OCI-M2 (cell line): Measurements from ENCODE around the gene VCAN.

ENCODE experiments used
- DNase-seq: peaks from one replicate; lab custom pipeline; 2025; ENCODE audit not compliant: unreplicated experiment; lab: John Stamatoyannopoulos, UW

The VCAN gene

DNA sequence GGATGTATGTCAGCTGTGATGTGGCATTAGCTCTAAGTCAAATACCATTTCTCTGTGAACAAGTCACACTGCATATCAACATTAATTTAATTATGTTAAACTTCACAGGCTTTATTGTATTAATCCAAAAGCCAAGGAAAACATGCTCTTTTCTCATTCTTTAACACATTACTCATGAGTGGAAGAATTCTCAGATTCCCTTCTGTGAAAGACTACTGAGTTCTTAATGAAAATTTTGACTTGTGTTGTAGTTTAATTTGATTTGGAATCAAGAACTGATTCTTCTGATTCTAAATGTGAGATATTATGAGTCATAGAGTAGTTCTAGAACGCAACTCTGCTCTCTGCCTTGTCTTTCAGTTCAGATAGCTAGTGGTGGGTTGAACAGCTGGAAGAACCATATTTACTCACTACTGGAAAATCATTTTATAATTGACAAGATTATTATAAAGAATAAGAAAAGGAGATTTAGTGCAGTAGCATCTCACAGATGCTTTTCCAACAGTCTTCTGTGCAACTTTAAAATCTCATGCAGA lies 90.6 kb downstream of the VCAN start:
- DNase-seq: no peak

DNA sequence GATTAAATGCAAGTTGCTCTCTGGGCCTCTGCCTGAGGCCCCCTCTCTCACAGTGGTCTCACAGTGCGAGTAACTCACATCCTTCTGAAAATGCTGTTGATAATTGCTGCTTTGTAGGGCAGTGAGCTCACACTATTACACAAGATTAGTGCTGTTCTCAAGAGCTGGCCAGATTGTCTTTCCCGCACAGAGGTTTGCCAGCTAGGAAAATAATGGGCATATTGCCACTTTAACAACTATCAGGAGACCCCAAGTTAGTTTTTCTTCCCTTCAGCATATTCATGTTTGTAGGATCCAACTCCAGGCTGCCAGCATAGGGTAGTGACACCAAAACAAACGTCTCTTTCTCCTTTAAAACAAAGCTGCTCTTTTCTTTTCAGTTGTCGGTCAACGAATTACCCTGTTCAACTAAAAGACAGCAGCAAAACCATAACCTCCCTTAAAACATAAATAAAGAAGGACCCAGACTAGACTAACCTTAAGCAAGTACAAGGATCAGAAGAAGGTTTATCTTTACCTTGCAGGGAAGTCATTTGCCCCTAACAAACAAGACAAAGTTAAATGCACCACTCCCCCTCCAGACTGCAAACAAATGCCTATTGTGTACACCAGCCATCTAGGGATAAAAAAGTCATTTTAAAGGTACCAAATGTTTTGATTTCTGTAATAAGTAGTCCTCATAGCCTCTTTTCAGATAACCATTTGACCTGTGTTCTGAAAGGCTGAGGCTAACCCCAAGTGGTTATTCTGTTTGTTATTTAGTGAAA lies 91.4 kb downstream of the VCAN start:
- DNase-seq: no peak

DNA sequence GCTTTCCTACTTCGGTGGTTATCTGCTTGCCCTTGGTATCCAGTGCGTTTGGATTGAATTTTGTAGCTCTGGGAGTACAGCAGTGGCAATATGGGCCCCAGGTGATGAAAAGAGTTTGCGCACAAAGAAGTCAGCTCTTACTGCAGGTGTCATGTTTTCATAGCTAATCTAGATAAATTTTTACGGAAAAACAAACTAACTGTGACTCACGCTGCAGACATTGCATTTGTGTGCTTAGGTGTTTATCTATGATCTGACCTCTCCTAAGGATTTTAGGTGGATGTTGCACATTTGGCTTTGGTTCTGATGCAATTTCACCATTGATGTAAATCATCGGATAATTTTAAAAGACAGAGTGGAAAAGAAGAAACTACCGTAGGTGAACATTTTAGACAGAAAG lies 92.1 kb downstream of the VCAN start:
- DNase-seq: no peak

DNA sequence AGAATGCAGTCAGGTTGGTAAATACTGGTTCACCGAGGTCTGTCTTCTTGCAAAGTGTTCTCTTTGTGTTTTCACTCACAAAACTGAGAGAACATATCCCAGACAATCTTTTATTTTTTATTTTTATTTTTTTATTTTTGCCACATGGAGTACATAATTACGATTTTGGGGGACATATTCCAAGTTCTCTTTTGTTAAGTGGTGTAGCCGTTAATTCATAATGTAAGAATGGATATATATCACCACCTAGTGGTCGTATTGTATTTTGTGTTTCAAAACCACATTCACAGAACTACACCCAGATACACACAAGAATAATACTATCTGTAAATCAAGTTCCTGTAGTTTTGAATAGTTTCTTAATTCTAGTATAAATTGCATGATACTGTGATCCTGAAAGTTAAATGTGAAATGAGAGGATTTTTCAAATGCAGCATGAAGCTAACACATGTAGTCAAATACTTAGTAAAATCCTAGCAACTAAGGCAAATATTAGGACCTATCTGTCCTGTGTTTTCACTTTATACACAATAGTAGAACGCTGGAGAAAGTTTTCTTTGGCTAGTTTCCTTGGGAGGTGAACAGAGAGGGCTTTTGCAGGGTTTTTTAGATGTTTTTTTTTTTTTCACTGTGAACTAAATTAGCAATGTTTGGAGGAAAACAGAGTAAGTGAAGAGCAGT lies 92.7 kb downstream of the VCAN start:
- DNase-seq: no peak

DNA sequence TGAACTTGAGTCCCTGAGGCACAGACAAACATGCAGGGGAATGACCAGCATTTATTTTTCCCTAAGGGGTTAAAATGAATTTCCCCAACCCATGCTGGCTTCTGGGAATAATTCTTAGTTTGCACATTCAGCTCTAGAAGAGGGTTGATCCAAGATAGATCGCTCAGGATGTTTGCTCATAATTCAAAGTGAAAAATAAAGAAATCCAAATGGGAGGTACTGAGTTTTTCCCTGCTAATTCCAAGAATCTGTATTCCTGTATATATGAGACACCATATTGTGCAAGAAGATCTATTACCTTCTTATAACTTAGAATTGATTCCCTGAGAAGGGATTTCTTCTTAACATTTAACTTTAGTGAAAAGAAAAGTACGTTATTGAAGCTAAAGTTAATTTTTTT lies 96.2 kb downstream of the VCAN start:
- DNase-seq: no peak

DNA sequence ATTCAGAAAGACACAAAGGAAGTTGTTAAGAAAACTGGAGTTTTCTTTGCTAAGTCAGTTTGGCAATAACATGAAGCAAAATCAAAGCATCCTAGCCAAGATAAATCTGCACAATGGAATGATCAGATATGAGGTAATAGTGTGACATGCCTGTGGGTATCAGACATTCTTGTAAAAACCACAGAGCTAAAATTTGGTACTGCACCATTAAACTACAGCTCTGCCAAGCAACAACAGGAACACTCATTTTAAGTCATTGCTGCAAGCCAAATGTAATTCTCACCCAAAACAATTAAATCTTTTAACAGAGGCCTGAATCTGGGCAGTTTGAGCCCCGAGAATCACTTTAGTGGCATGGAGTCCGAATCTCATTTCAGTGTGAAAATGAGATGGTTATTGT lies 96.6 kb downstream of the VCAN start:
- no peak for DNase-seq

DNA sequence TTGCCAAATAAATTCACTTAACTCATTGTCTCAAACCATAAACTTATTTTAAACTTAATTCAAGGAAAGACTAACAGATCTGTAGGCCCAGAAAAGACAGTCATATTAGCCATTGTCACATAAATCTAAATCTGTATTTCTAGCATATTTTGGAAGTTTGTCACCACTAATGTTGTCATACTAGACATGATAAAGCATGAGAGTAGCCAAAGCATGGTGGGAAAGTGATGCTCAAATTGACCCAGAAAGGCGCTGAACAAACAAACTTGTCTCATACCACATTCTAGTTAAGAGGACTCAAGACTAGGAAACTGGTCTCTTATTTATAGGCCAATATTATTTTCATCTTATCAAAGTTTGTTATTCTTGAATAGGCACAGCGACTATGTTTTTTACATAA lies 99.4 kb downstream of the VCAN start:
- DNase-seq: no peak

DNA sequence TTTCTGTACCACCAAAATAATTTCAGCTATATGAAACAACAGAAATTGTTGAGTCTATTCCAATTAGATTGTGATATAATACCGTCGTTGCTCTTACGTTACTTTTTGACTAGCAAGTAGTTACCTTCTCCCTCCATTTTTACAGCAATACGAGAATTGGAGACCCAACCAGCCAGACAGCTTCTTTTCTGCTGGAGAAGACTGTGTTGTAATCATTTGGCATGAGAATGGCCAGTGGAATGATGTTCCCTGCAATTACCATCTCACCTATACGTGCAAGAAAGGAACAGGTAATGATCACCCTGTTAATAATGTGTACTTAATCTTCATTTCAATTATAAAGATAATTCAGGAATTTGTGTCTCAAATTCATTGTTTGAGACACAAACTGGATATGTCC lies 100.7 kb downstream of the VCAN start:
- DNase-seq: no peak

DNA sequence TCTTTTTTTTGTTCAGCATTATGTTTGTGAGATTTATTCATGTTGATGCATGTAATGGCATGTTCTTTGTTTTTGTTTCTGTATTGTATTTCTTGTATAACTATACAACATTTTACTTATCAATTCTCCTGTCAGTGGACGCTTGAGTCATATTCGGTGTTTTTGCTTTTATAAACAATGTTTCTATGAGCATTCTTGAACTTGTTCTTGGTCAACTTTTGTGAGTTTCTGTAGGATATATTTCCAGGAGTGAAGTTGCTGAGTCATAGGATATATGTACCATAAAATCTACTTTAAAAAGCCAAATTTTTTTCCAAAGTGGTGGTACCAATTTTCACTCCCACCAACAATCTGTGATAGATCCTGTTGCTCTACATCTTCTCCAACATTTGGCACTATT lies 104.8 kb downstream of the VCAN start:
- DNase-seq: no peak

DNA sequence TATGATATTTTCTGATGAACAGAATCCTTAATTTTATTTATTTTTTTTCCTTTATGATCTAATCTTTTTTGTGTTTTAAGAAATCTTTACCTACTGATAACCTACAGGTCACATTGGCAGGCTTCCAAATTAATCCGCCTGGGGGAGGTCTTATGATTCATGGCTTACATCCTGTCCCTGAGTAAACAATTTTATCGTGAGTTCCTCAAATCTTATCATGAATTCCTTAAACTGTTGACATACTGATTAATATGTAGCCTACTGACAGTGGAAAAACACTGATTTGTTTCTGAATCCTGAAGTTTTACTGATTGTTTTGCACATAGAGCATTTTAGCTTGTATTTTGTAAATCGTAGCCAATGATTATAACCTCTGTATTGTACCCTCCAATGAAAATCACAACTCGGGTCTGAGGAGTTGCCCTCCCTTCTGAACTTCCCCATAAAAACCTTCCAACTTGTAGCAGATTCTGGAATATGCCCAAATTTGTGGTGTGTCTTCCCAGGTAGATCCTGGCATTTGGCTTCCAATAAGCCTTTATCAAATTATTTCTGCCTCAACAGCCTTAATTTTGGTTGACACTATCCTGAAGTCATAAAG lies 105.6 kb downstream of the VCAN start:
- DNase-seq: no peak

DNA sequence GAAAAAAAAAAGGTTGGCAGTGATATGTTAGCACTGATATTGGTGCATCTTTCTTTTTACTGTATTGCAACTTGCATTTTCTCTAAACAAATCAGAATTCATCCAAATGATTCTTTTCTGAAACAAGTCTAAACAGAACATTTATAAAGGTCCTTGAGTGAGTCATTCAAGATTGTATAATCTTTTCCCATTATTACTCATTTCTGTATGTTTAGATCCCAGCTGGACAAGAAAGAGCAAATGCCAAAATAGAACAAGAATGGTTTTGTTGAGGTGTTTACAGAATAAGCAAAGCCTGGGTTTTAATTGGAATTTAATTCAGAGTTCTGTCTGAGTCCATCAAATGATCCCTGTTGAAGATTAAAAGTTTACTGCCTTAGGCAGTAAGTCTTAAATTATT lies 112.3 kb downstream of the VCAN start:
- no peak for DNase-seq

DNA sequence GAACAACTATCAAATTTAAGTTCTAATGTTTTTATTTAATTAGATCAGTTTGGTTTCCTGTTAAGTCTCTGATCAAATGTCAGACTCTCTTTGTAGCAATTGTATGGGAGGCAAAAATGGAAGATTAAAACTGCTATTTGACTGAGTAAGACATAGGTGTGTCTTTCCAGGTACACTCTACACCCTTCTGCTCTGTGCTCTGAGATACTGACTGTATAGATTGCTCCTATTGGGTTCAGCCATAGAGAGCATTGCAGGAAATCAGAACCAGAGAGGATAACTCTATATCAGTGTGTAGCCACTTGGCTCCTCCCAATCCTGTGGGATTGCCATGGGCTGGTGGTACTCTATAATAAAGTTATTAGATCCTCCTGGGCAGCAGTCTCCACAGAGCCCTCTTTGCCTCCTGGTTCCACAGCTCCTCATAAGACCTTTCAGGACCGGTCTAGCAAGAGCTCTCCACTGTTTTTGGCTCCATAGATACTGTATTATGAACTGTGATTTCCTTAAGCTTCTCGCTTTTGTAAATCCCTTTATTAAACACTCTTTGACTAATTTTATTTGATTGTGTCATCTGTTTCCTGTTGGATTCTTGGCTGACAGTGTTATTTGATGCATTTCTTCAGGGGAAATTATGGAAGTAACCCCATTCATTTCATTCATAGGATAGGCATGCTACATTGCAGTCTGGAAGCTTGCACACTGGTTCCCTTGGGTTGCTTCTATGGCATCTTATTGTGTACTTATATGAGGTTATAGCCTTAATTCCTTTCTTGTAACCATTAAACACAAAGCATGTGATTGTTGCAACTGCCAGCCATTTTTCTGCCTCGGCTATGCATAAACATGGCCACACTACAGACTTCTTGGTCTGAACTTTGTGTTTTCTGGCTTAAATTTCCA lies 115.6 kb downstream of the VCAN start:
- no peak for DNase-seq

DNA sequence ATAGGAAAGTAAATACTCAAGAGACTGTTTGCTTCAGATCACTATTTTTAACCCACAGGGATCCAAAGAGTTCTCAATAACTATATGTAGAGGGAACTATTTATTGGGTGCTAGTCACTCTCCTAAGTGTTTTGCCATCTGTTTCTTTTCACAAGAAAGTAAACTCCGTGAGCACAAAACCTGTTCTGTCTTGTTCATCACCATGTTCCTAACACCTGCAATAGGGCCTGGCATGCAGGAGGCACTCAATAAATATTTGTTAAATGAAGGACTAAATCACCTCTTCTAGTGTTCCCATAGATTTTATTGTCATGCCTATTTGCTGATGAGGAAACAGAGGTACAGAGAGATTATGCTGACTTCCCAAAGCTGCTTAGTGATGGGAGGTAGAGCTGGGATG lies 118.2 kb downstream of the VCAN start:
- no peak for DNase-seq

DNA sequence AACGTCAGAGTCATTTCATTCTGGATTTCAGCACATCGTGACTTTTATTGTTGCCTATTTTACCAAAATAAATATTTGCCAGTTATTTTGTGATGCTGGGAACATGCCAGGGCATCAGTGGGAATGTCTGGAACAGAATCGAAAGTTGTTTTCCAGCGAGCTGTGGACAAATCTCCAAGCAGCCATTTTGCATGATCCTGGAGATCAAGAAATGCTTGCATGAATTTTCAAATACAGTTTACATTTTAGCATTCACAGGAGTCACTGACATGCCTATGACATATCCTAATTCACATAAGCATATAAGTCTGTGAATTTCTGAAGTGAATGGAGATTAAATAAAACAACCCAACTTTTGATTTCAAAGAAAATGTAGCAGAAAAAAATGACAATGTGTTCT lies 119.4 kb downstream of the VCAN start:
- DNase-seq: no peak

DNA sequence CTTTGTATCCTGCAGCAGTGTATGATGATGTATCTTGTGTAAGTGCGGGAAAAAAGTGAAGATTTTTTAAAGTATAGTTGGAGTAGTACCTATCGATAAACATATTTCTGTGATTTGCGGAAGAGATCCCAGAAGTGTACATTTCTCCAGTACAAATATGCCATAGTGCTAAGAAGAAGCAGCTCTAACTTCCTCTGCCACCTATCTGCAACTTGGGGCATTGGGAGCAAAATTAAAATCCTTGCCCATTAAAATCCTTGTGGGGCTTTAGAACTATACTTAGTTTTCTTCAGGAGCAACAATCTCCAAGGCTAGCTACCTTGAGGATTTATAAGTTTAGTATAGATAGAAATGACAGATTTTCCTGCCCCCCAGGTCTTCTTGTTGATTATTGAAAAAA lies 123.7 kb downstream of the VCAN start:
- DNase-seq: no peak

DNA sequence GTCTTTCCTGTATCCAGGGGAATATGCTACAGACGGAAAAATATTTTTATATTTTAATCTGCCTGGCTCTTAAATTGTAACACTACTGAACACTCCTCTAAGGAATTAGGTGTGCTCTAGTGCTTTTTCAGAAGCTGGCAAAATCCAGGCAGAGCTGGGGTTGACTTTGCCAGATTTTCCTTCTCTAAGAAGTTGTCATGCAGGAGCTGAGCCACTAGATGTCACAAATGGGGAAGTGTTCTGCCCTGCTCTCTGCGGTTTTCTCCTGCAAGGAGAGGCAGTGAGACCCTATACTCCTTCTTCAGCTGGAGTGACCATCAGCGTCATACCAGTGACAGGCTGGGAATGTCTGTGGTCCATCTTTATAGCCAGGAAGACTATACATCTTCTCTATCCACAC lies 136.6 kb downstream of the VCAN start:
- no peak for DNase-seq

DNA sequence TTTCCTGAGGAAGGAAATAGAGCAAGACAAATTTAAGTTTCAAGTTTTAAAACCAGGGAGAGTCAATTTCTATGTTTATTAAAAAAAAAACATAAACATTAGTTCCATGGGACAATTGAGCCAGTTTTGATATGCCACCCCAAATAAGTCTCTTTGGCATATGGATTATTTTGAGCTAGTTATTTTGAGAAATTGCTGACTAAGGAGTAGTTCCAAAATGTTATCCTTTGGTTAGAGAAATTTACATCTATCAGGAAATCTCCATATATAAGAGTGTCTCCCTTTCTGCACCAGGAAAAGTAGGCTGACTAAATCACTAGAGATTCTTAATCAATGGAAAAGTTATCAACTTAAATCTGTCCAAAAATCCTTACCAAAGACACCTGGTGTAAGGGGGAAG lies 143.3 kb downstream of the VCAN start:
- no peak for DNase-seq

DNA sequence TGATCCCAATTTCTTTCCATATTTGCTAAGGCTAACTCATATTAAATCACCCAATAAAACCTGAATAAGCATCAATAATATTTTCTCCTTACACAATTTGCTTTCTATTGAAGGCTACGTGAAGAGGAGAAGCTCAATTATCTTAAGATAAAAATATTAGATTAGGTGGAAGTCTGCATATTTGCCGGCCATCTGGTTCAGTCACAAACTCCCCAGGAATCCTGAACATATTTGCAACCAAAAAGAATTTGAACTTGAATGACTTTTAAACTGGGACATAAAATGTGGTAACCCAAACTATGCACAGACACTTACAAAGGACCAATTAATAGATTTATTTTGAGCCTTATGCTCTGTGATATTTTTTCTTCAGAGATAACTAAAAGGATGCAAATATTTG lies 156.8 kb downstream of the VCAN start:
- DNase-seq: no peak
